Transverse colon (tissue), 4 donors: ENCODE data around the gene PPP2R5B. TPM values are rescaled to one million over a fixed set of nuclear protein-coding genes. Genes with fewer than 3 reads are reported as not detected.
A peak's percentile ranks its signal among the peaks of the same experiment; 100 is the strongest.

Experiments
- DNase-seq: peaks from one replicate; pipeline ENCODE4 v3.0.0-alpha.2; 2019
- H3K27ac ChIP-seq, 4 donors: fragments of 200-600 bp; sonication (generic); 2 replicates each; pipeline ENCODE4 v1.5.1; 2016 to 2018; ENCODE audit warnings: inconsistent platforms in 4 of 4
- H3K27me3 ChIP-seq: fragments of 200-600 bp; sonication (generic); 2 replicates; pipeline ENCODE4 v1.5.1; 2017; ENCODE audit warnings: inconsistent platforms
- H3K36me3 ChIP-seq, 4 donors: fragments of 200-600 bp; sonication (generic); 2 replicates each; pipeline ENCODE4 v1.5.1; 2017 to 2019; ENCODE audit warnings: inconsistent platforms in 4 of 4
- H3K4me1 ChIP-seq, 4 donors: fragments of 200-600 bp; sonication (generic); 2 replicates each; pipeline ENCODE4 v1.5.1; 2017 to 2020; ENCODE audit warnings: inconsistent platforms in 4 of 4
- H3K4me3 ChIP-seq, 4 donors: fragments of 200-600 bp; sonication (generic); 1 replicate in 1 of 4; 2 replicates in 3 of 4; pipeline versions ENCODE4 v1.5.1 to v1.6.1; 2017 to 2019; ENCODE audit warnings: inconsistent platforms in 4 of 4
- H3K9me3 ChIP-seq, 2 donors: fragments of 200-600 bp; sonication (generic); 2 replicates each; pipeline ENCODE4 v1.5.1; 2017 to 2019; ENCODE audit warnings: inconsistent platforms in 2 of 2
- CTCF ChIP-seq, 5 experiments: fragments of 200-600 bp in 3 of 5; fragments of 450-650 bp in 2 of 5; sonication (generic) in 3 of 5; IDR thresholded peaks; 1 replicate in 2 of 5; 2 replicates in 3 of 5; pipeline ENCODE4 v1.5.1; 2016 to 2017; ENCODE audit warnings: antibody characterized with exemption in 5 of 5, inconsistent platforms in 3 of 5, mild to moderate bottlenecking in 2 of 5, moderate library complexity in 1 of 5
- EP300 ChIP-seq: sonication (generic); formaldehyde crosslinking; IDR thresholded peaks from one replicate; pipeline ENCODE4 v1.6.1; 2017; ENCODE audit warnings: antibody characterized with exemption, low read depth
- POLR2A ChIP-seq: fragments of 450-650 bp; IDR thresholded peaks from one replicate; pipeline ENCODE4 v1.6.1; 2016; ENCODE audit warnings: antibody characterized with exemption, mild to moderate bottlenecking, moderate library complexity
- POLR2AphosphoS5 ChIP-seq, 3 donors: sonication (generic); formaldehyde crosslinking; IDR thresholded peaks; one replicate each; pipeline ENCODE4 v1.6.1; 2016; ENCODE audit warnings: antibody characterized with exemption in 3 of 3
- WGBS, 2 donors: methylation state at CpG; one replicate each; pipeline ENCODE4 v1.1.5; 2018; ENCODE audit warnings: low coverage in 1 of 2; 5-methylcytosine and 5-hydroxymethylcytosine counted together
- in situ Hi-C, 4 donors: fragments of 200-750 bp; cut with MboI; loops; one replicate each; pipeline versions ENCODE4 v1.15.0 to v1.15.1; 2017; ENCODE audit warnings: low sequenced_read_pairs in 3 of 4, low pct_ligation_motif_present in 1 of 4, low pct_unique_long_range_greater_than_20kb in 1 of 4
- intact Hi-C: fragments of 100-400 bp; cut with DNase I; formaldehyde crosslinking; loops from one replicate; pipeline ENCODE4 v1.15.1; 2023; ENCODE audit warnings: low total_unique reads
- total RNA-seq, 4 donors: library from RNA; depleted of rRNA; stranded (reverse); fragments of >200 nt; gene quantifications; one replicate each; pipeline ENCODE4 v1.1.0, GENCODE V29; 2016

The PPP2R5B gene
- total RNA-seq, 4 donors from 2014 or later: 16.7 to 38.1 (median 26.8) TPM

DNA sequence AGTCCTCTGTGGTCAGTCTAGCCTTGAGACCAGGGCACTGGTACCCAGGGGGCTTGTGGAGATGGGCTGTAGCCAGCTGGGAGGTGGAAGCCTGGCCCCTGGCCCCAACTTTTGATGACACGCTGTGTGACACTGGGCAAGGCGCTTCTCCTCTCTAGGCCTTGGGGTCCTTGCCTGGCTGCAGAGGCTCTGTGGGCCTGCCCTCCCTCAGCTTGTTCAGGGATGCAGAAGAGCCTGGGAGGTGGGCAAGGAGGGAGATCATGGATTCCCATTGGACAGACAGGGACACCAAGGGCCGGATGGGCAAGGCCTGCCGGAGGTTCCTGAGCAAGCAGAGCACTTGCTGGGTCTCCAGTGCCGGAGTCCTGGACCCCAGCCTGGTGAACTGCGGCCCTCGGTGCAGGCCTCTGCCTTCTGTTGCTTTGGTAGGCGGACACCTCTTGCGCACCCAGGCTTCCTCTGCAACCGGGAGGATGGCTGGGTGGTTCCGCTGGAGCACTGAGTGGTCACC, 1.3 kb upstream of the PPP2R5B start:
- H3K36me3 ChIP-seq: peaks cover 0 to under 1% (median 0%) of the 10 kb centered on the region in 4 donors
- peaks cover 10 to 31% (median 25%) of the 10 kb centered on the region in 4 donors for H3K4me1 ChIP-seq
- peak overlapping the region; percentile 92 to 98 (median 94) for H3K27ac ChIP-seq
- no peaks in the 10 kb centered on the region for H3K9me3 ChIP-seq
- intact Hi-C loops: no loop called here
- no peak for TF ChIP-seq EP300
- no peak for TF ChIP-seq CTCF (IDR thresholded peaks at IDR 0.05)
- TF ChIP-seq POLR2AphosphoS5 (IDR thresholded peaks at IDR 0.05): no peak
- 87% methylated on average over 10 of the region's 11 CpGs; no CpG with 5 or more reads in 1 of the 2 donors for WGBS, 2 donors
- H3K27me3 ChIP-seq: no peaks in the 10 kb centered on the region
- in situ Hi-C loops: no loop called here
- no peak overlapping the region for H3K4me3 ChIP-seq
- DNase-seq: no peak

DNA sequence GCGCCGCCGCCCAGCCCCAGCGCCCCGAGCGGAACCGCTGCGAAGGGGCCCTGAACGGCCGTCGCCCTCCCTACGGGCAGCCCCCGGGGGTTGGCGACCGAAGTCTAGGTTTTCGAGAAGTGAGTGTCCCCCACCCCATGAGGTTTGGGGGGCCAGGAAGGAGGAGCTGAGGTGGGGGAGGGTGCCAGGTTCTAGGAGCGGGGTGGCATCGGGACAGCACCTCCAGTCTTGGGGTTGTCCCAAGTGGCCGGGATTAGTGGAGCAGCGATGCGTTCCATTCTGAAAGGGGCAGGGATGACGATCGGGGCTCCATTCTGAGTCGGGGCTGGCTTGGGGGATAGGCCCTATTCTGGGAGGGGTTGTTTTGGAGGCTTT, 408 bp downstream of the PPP2R5B start:
- intact Hi-C loops: loop anchor here (5.0 kb wide), 1 partner anchor 72 kb away; the partner anchor contains the start of gene BATF2
- peak; percentile 28 for DNase-seq
- no peaks in the 10 kb centered on the region for H3K27me3 ChIP-seq
- no peaks in the 10 kb centered on the region for H3K9me3 ChIP-seq
- WGBS, 2 donors: 1% methylated on average over 22 of the region's 24 CpGs; no CpG with 5 or more reads in 1 of the 2 donors
- peaks cover 8 to 29% (median 19%) of the 10 kb centered on the region in 4 donors for H3K4me1 ChIP-seq
- in situ Hi-C loops: no loop called here
- H3K4me3 ChIP-seq: peak overlapping the region; percentile 56 to 81 (median 74)
- peak overlapping the region; percentile 92 to 98 (median 94) for H3K27ac ChIP-seq
- H3K36me3 ChIP-seq: peaks cover 0 to 10% (median 0%) of the 10 kb centered on the region in 4 donors
- TF ChIP-seq POLR2A (no peak), EP300 (no peak), CTCF (IDR thresholded peaks at IDR 0.05) (no peak), POLR2AphosphoS5 (IDR thresholded peaks at IDR 0.05) (no peak)

DNA sequence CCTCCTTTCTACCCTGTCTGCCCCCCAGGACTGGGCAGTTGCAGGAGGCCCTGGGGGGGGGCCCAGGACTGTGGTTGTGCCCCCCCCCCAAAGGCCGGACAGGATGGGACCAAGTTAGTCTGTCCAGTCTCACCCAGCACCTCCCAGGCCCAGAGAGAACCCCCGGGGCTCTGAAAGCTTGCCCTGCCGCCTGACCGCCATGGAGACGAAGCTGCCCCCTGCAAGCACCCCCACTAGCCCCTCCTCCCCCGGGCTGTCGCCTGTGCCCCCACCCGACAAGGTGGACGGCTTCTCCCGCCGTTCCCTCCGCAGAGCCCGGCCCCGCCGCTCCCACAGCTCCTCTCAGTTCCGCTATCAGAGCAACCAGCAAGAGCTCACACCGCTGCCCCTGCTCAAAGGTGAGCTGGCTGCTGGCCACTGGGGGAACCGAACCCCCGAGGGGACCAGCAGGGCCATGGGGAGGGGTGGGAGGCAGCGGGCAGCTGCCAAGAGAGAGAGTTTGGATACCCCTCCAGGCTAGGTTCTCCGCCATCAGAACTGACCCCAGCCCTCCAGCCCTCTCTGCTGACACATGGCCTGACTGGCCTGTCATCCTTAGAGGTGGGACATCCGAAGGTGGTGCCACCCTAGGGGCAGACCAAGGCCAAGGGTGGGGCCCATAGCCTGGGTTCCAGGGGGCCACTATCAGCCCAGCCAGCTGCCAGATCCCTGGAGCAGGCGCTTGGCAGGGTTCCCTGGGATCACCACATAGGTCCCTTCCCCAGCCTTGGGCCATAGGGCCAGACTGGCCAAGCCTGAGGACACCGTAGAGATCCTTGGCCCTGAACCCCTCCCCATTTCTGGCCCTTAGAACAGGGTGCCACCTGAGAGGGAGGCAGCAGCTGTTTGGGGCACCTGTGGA, 1.3 kb downstream of the PPP2R5B start:
- Histone ChIP-seq H3K27ac (peak overlapping the region in 2 of 4 donors; percentile 96 to 98), H3K4me1 (peaks cover 8 to 29% (median 19%) of the 10 kb centered on the region in 4 donors), H3K36me3 (peaks cover 0 to 15% (median 4%) of the 10 kb centered on the region in 4 donors), H3K9me3 (no peaks in the 10 kb centered on the region), H3K4me3 (peak overlapping the region; percentile 56 to 81 (median 74)), H3K27me3 (no peaks in the 10 kb centered on the region)
- intact Hi-C loops (loop anchor here (5.0 kb wide), 1 partner anchor 72 kb away; the partner anchor contains the start of gene BATF2), in situ Hi-C loops (no loop called here)
- no peak for DNase-seq
- WGBS, 2 donors: 63% methylated on average over 21 of the region's 24 CpGs; no CpG with 5 or more reads in 1 of the 2 donors
- TF ChIP-seq POLR2AphosphoS5 (IDR thresholded peaks at IDR 0.05) (no peak), CTCF (IDR thresholded peaks at IDR 0.05) (no peak), POLR2A (no peak), EP300 (no peak)

DNA sequence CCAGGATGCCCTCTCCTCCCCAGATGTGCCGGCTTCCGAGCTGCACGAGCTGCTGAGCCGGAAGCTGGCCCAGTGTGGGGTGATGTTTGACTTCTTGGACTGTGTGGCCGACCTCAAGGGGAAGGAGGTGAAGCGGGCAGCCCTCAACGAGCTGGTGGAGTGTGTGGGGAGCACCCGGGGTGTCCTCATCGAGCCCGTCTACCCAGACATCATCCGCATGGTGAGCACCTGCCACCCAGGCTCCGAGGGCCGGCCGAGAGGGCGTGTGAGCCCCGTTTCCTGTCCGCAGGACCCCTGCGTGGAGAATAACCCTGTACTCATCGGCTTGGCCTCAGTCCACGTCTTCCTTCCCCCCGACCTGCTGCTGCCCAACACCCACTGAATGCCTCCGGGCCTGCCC, 2.2 kb downstream of the PPP2R5B start:
- 80% methylated on average over 22 of the region's 22 CpGs; no CpG with 5 or more reads in 1 of the 2 donors for WGBS, 2 donors

More for the DNA sequence above, 2.2 kb downstream of the PPP2R5B start:
- no peak for DNase-seq
- Histone ChIP-seq H3K27me3 (no peaks in the 10 kb centered on the region), H3K4me3 (no peak overlapping the region), H3K36me3 (peaks cover 0 to 24% (median 8%) of the 10 kb centered on the region in 4 donors), H3K27ac (no peak overlapping the region), H3K4me1 (peaks cover 8 to 29% (median 19%) of the 10 kb centered on the region in 4 donors), H3K9me3 (no peaks in the 10 kb centered on the region)
- TF ChIP-seq POLR2A: no peak
- no peak for TF ChIP-seq POLR2AphosphoS5 (IDR thresholded peaks at IDR 0.05)
- in situ Hi-C loops: no loop called here
- intact Hi-C loops: loop anchor here (5.0 kb wide), 1 partner anchor 71 kb away; the partner anchor contains the start of gene BATF2
